SK-N-SH (cell line): ENCODE data around the gene SPACA5. TPM values are rescaled to one million over a fixed set of nuclear protein-coding genes. Genes with fewer than 3 reads are reported as not detected.
"Not testable (repeated sequence)": the region's sequence is repeated elsewhere in the genome, so short reads cannot be mapped to it uniquely, and the experiment has no call there.

ENCODE experiments used
- CTCF ChIA-PET: fragments of 300-600, 350-600 bp; formaldehyde crosslinking; extraction: SDS; loops from one replicate; lab custom pipeline; 2021; lab: Yijun Ruan, JAX
- POLR2A ChIA-PET: fragments of 350-600 bp; sonication (Branson Sonifier 250); formaldehyde crosslinking; extraction: SDS; loops from one replicate; lab custom pipeline; 2020; ENCODE audit warnings: antibody characterized with exemption, inconsistent platforms; lab: Yijun Ruan, JAX
- DNase-seq: peaks from one replicate; pipeline ENCODE4 v3.0.0; 2012
- H2AFZ ChIP-seq: fragments of 200-600 bp; sonication (generic); 2 replicates; pipeline ENCODE4 v1.8.1; 2016; ENCODE audit warnings: antibody characterized with exemption, mild to moderate bottlenecking, low read depth
- H3F3A ChIP-seq: fragments of 200-600 bp; sonication (generic); replicated peaks from 2 replicates; pipeline ENCODE3; 2016; ENCODE audit warnings: antibody characterized with exemption, mild to moderate bottlenecking; ENCODE audit not compliant: insufficient read depth
- H3K27ac ChIP-seq, 2 experiments: fragments of 200-500 bp in 1 of 2; fragments of 200-600 bp in 1 of 2; sonication (Bioruptor generic) in 1 of 2; sonication (generic), shearing (Covaris generic) in 1 of 2; 2 replicates each; pipeline versions ENCODE4 v1.5.1 to v1.6.1; 2014 to 2016; ENCODE audit warnings: low read depth in 2 of 2, inconsistent platforms in 1 of 2, low read length in 1 of 2, mild to moderate bottlenecking in 1 of 2, mixed read lengths in 1 of 2
- H3K27me3 ChIP-seq: fragments of 200-600 bp; sonication (generic), shearing (Covaris generic); 2 replicates; pipeline ENCODE4 v1.6.1; 2016; ENCODE audit warnings: mixed run types; ENCODE audit not compliant: insufficient read depth
- H3K36me3 ChIP-seq, 2 experiments: fragments of 200-500 bp in 1 of 2; fragments of 200-600 bp in 1 of 2; sonication (Bioruptor generic) in 1 of 2; sonication (generic) in 1 of 2; replicated peaks in 1 of 2; 2 replicates each; pipeline versions ENCODE3 to v1.5.1; 2014 to 2016; ENCODE audit warnings: low read length in 1 of 2, mild to moderate bottlenecking in 1 of 2; ENCODE audit not compliant: insufficient read depth in 2 of 2, control insufficient read depth in 1 of 2
- H3K4me1 ChIP-seq, 2 experiments: fragments of 200-500 bp in 1 of 2; fragments of 200-600 bp in 1 of 2; sonication (Bioruptor generic) in 1 of 2; sonication (generic), shearing (Covaris generic) in 1 of 2; 2 replicates each; pipeline versions ENCODE4 v1.5.1 to v1.6.1; 2014 to 2016; ENCODE audit warnings: low read depth in 1 of 2, low read length in 1 of 2, mixed run types in 1 of 2; ENCODE audit not compliant: insufficient read depth in 2 of 2, control insufficient read depth in 1 of 2
- H3K4me2 ChIP-seq: fragments of 200-600 bp; sonication (generic), shearing (Covaris generic); 2 replicates; pipeline ENCODE4 v1.6.1; 2017; ENCODE audit warnings: mixed run types
- H3K4me3 ChIP-seq, 2 experiments: fragments of 200-500 bp in 1 of 2; fragments of 200-600 bp in 1 of 2; sonication (Bioruptor generic) in 1 of 2; sonication (generic), shearing (Covaris generic) in 1 of 2; 2 replicates each; pipeline versions ENCODE4 v1.5.1 to v1.8.1; 2014 to 2016; ENCODE audit warnings: low read depth in 2 of 2, inconsistent platforms in 1 of 2, low read length in 1 of 2, mild to moderate bottlenecking in 1 of 2, mixed read lengths in 1 of 2, moderate library complexity in 1 of 2
- H3K79me2 ChIP-seq: fragments of 200-600 bp; sonication (generic); 2 replicates; pipeline ENCODE4 v1.8.1; 2017; ENCODE audit warnings: mild to moderate bottlenecking; ENCODE audit not compliant: insufficient read depth
- H3K9ac ChIP-seq: fragments of 200-600 bp; sonication (generic); 2 replicates; pipeline ENCODE4 v1.6.1; 2017; ENCODE audit warnings: mixed run types
- H3K9me2 ChIP-seq: fragments of 200-600 bp; sonication (generic); 2 replicates; pipeline ENCODE4 v1.6.1; 2017; ENCODE audit warnings: mixed run types
- H3K9me3 ChIP-seq: fragments of 200-600 bp; sonication (generic); 2 replicates; pipeline ENCODE4 v1.6.1; 2017; ENCODE audit warnings: mixed run types, mild to moderate bottlenecking, moderate library complexity
- H4K20me1 ChIP-seq: fragments of 200-600 bp; sonication (generic); 2 replicates; pipeline ENCODE4 v1.6.1; 2017; ENCODE audit warnings: mild to moderate bottlenecking, mixed run types; ENCODE audit not compliant: insufficient read depth
- ELF1 ChIP-seq: IDR thresholded peaks from 2 replicates; pipeline ENCODE4 v1.4.0; 2012
- EP300 ChIP-seq, 2 experiments: IDR thresholded peaks; 2 replicates each; pipeline versions ENCODE4 v1.4.0 to v1.6.1; 2012; ENCODE audit warnings: borderline replicate concordance in 1 of 2, low read depth in 1 of 2, low read length in 1 of 2
- FOSL2 ChIP-seq: IDR thresholded peaks from 2 replicates; pipeline ENCODE4 v1.4.0; 2012; ENCODE audit warnings: low read depth, mild to moderate bottlenecking, moderate library complexity, borderline replicate concordance
- MEF2A ChIP-seq: IDR thresholded peaks from 2 replicates; pipeline ENCODE4 v1.4.0; 2012; ENCODE audit warnings: low read depth, borderline replicate concordance
- NFIC ChIP-seq: IDR thresholded peaks from 2 replicates; pipeline ENCODE4 v1.4.0; 2012; ENCODE audit warnings: borderline replicate concordance
- RAD21 ChIP-seq: IDR thresholded peaks from 2 replicates; pipeline ENCODE4 v1.6.1; 2012; ENCODE audit warnings: mild to moderate bottlenecking, low read length
- RFX5 ChIP-seq: IDR thresholded peaks from 2 replicates; pipeline ENCODE4 v1.6.1; 2012; ENCODE audit warnings: mild to moderate bottlenecking, improper control_type of control experiment, low read length
- YY1 ChIP-seq: IDR thresholded peaks from 2 replicates; pipeline ENCODE4 v1.4.0; 2012; ENCODE audit warnings: low read depth, mild to moderate bottlenecking
- WGBS: methylation state at CpG from one replicate; pipeline ENCODE4 v1.1.6; 2017; ENCODE audit warnings: low lambda C conversion rate; 5-methylcytosine and 5-hydroxymethylcytosine counted together
- polyA plus RNA-seq, 3 experiments: library from polyadenylated mRNA; depleted of rRNA; stranded (reverse); fragments of >200 nt; gene quantifications; 2 replicates each; pipeline ENCODE4 v1.2.3, GENCODE V29; 2012
- TF ChIP-seq, protein P1 (sequence below): fragments of 150-350 bp; IDR thresholded peaks from 2 replicates; pipeline ENCODE4 v1.6.1; 2016; ENCODE audit warnings: mild to moderate bottlenecking, low read depth, low read length

SPACA5 gene
- polyA plus RNA-seq, 1 of the 3 experiments (the other 2 are of a cell fraction): not detected

DNA sequence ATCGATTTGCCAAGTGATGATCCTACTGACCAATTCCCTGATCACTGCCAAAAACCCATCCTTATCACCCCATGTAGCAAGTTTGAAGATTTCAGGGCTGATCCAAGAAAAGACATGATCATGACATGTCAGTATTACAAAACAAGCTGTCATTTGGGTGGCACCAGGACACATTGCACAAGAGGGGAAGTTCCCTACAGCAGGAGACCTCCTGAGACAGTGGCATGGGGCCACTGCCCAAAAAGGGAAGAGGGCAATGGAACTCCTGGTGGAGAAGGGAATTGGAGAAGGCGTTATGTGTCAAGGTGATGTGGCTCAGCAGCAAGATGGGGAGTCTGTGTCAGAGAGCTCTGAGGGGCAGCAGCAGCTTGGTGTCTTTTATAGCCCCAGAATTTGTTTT lies 46.4 kb upstream of the SPACA5 start:
- POLR2A ChIA-PET: no interaction called here
- H3K27me3 ChIP-seq: no peaks in the 10 kb centered on the region; the same call in 1 of the 2 replicates
- no peak for DNase-seq
- H3K9me2 ChIP-seq: no peaks in the 10 kb centered on the region
- no peaks in the 10 kb centered on the region for H3F3A ChIP-seq
- no peaks in the 10 kb centered on the region for H4K20me1 ChIP-seq
- whole genome bisulfite sequencing: 17% methylated on average over 2 of the region's 2 CpGs
- H3K4me2 ChIP-seq: no peak overlapping the region
- TF ChIP-seq MEF2A (no peak), NFIC (no peak), ELF1 (no peak), RAD21 (no peak), RFX5 (no peak)
- H2AFZ ChIP-seq: no peak overlapping the region
- no peaks in the 10 kb centered on the region for H3K36me3 ChIP-seq
- H3K4me1 ChIP-seq: no peaks in the 10 kb centered on the region
- no peak overlapping the region for H3K9ac ChIP-seq
- CTCF ChIA-PET: interaction anchor here (0.6 kb wide), 1 partner anchor 81 kb away, joined by 3 read pairs; no protein-coding TSS in a partner anchor
- no peak overlapping the region for H3K27ac ChIP-seq
- H3K4me3 ChIP-seq: no peak overlapping the region
- H3K79me2 ChIP-seq: no peaks in the 10 kb centered on the region
- no peaks in the 10 kb centered on the region for H3K9me3 ChIP-seq

DNA sequence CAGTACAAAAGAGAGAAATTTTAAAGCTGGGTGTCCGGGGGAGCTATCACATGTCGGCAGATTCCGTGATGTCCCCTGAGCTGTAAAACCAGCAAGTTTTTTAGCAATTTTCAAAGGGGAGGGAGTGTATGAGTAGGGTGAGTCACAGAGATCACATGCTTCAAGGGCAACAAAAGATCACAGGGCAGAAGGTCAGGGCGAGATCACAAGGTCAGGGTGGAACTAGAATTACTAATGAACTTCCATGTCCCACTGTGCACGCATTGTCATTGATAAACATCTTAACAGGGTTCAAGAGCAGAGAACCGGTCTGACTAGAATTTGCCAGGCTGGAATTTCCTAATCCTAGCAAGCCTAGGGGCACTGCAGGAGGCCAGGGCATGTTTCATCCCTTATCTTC lies 45.0 kb upstream of the SPACA5 start:
- H4K20me1 ChIP-seq, H3K4me2 ChIP-seq, H3K4me3 ChIP-seq, H3K4me1 ChIP-seq, DNase-seq, H3K79me2 ChIP-seq, CTCF ChIA-PET, H3K9me3 ChIP-seq, H3K9ac ChIP-seq, H3F3A ChIP-seq, H2AFZ ChIP-seq, H3K27me3 ChIP-seq, H3K36me3 ChIP-seq, POLR2A ChIA-PET, H3K9me2 ChIP-seq, H3K27ac ChIP-seq: not testable (repeated sequence)
- 11% methylated on average over 6 of the region's 6 CpGs for WGBS

- H3F3A ChIP-seq, H3K4me1 ChIP-seq, DNase-seq, H2AFZ ChIP-seq, POLR2A ChIA-PET, H3K9me2 ChIP-seq, H3K27ac ChIP-seq, H3K4me2 ChIP-seq, H3K36me3 ChIP-seq, H3K4me3 ChIP-seq, H3K27me3 ChIP-seq, H3K9me3 ChIP-seq, H4K20me1 ChIP-seq, CTCF ChIA-PET, H3K79me2 ChIP-seq, H3K9ac ChIP-seq: not testable (repeated sequence)
- 33% methylated on average over 8 of the region's 14 CpGs for WGBS
These were observed 41.3 kb upstream of the SPACA5 start for GRCh38 chrX:47965526-47965925.

DNA sequence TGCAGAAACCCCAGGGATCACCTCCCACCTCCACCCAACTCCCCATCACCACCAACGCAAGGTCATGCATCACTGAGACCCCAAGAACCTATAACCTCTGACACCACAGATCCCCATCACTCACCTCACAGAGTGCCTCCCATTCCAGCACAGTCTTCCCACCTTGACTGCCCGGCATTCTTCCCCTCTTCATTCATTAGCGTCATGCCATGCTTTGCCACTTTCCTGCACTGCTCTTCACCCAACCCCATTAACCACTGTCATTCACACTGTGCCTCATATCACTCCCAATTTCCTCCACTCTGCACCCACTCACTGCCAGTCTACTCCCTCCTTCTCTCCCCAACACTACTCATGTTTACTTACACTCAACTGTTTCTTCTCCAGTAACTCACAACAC lies 33.6 kb upstream of the SPACA5 start:
- ChIA-PET CTCF (no interaction called here), POLR2A (no interaction called here)
- Histone ChIP-seq H3K4me1 (no peaks in the 10 kb centered on the region), H2AFZ (no peak overlapping the region), H3K9me2 (no peaks in the 10 kb centered on the region), H3K27me3 (no peaks in the 10 kb centered on the region), H3F3A (peaks cover 9% of the 10 kb centered on the region), H3K36me3 (peaks cover 13 to 38% of the 10 kb centered on the region in 2 experiments), H4K20me1 (no peaks in the 10 kb centered on the region), H3K79me2 (no peaks in the 10 kb centered on the region), H3K4me2 (no peak overlapping the region), H3K27ac (no peak overlapping the region), H3K4me3 (no peak overlapping the region), H3K9me3 (peaks cover 35% of the 10 kb centered on the region), H3K9ac (no peak overlapping the region)
- 54% methylated on average over 3 of the region's 3 CpGs for WGBS
- no peak for DNase-seq
- TF ChIP-seq, protein P1, sequence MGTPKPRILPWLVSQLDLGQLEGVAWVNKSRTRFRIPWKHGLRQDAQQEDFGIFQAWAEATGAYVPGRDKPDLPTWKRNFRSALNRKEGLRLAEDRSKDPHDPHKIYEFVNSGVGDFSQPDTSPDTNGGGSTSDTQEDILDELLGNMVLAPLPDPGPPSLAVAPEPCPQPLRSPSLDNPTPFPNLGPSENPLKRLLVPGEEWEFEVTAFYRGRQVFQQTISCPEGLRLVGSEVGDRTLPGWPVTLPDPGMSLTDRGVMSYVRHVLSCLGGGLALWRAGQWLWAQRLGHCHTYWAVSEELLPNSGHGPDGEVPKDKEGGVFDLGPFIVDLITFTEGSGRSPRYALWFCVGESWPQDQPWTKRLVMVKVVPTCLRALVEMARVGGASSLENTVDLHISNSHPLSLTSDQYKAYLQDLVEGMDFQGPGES: no peak
- no peak for TF ChIP-seq EP300 (IDR thresholded peaks at IDR 0.05; ENCODE audit: borderline replicate concordance in 1 of 2, low read depth in 1 of 2, low read length in 1 of 2)
- no peak for TF ChIP-seq FOSL2
- no peak for TF ChIP-seq YY1
